Endothelial cell of umbilical vein (primary cell): Measurements from ENCODE around the gene TFAP2B. TPM values are rescaled to one million over a fixed set of nuclear protein-coding genes. Genes with fewer than 3 reads are reported as not detected.

Experiments
- BruUV-seq: library from RNA; stranded (reverse); fragments of 400-500 nt; replicated peaks from 2 replicates; lab custom pipeline; 2021; lab: Mats Ljungman, UMichigan
- CTCF ChIA-PET: fragments of 300-600, 350-600 bp; sonication (Branson Sonifier 250); formaldehyde crosslinking; loops from one replicate; lab custom pipeline; 2021; ENCODE audit warnings: antibody characterized with exemption, inconsistent platforms; lab: Charles Lee
- POLR2A ChIA-PET: fragments of 300-600, 350-600 bp; sonication (Branson Sonifier 250); formaldehyde crosslinking; loops from one replicate; lab custom pipeline; 2021; ENCODE audit warnings: antibody characterized with exemption, inconsistent platforms; lab: Charles Lee
- DNase-seq: peaks from one replicate; pipeline ENCODE4 v3.0.0-alpha.2; 2011; ENCODE audit warnings: low read depth, low spot score
- FAIRE-seq: peaks from 2 replicates; lab custom pipeline; 2011; peaks lifted over from hg19 to GRCh38; lab: Jason Lieb, UNC
- H2AFZ ChIP-seq: 2 replicates; pipeline ENCODE4 v1.6.0; 2012; ENCODE audit warnings: low read depth, low read length, control low read depth, inconsistent platforms
- H3K27ac ChIP-seq: 2 replicates; pipeline ENCODE4 v1.5.1; 2011; ENCODE audit warnings: low read depth, mild to moderate bottlenecking, control low read depth, low read length, moderate library complexity; ENCODE audit not compliant: insufficient read depth
- H3K27me3 ChIP-seq, 2 experiments: 2 replicates each; pipeline versions ENCODE4 v1.6.0 to v1.6.1; 2011; ENCODE audit warnings: low read length in 2 of 2, mixed read lengths in 1 of 2; ENCODE audit not compliant: control insufficient read depth in 2 of 2, insufficient read depth in 2 of 2
- H3K36me3 ChIP-seq, 2 experiments: 2 replicates in 1 of 2; 3 replicates in 1 of 2; pipeline ENCODE4 v1.5.1; 2011; ENCODE audit warnings: low read length in 2 of 2, mild to moderate bottlenecking in 1 of 2, moderate library complexity in 1 of 2; ENCODE audit not compliant: control insufficient read depth in 2 of 2, insufficient read depth in 2 of 2; ENCODE audit errors: extremely low read depth in 1 of 2
- H3K4me1 ChIP-seq: 3 replicates; pipeline ENCODE4 v1.5.1; 2011; ENCODE audit warnings: mild to moderate bottlenecking, low read length; ENCODE audit not compliant: control insufficient read depth, insufficient read depth; ENCODE audit errors: extremely low read depth
- H3K4me2 ChIP-seq: 2 replicates; pipeline ENCODE4 v1.6.1; 2011; ENCODE audit warnings: low read length, control low read depth, mixed read lengths; ENCODE audit not compliant: insufficient read depth
- H3K4me3 ChIP-seq, 3 experiments: fragments of 200-600 bp in 1 of 3; sonication (generic), shearing (Covaris generic) in 1 of 3; replicated peaks in 1 of 3; 2 replicates each; pipeline ENCODE4 v1.5.1; 2011 to 2016; ENCODE audit warnings: control low read depth in 3 of 3, low read length in 3 of 3, mild to moderate bottlenecking in 2 of 3, inconsistent platforms in 1 of 3, low read depth in 1 of 3, moderate library complexity in 1 of 3; ENCODE audit not compliant: insufficient read depth in 1 of 3
- H3K79me2 ChIP-seq: 2 replicates; pipeline ENCODE4 v1.6.0; 2012; ENCODE audit warnings: low read length, inconsistent platforms; ENCODE audit not compliant: control insufficient read depth, insufficient read depth
- H3K9ac ChIP-seq: replicated peaks from 2 replicates; pipeline ENCODE3; 2011; ENCODE audit warnings: low read length, control low read depth; ENCODE audit not compliant: insufficient read depth; ENCODE audit errors: extremely low read depth
- H3K9me1 ChIP-seq: replicated peaks from 3 replicates; pipeline ENCODE4 v1.6.0; 2011; ENCODE audit warnings: mild to moderate bottlenecking, low read length; ENCODE audit not compliant: control insufficient read depth, insufficient read depth; ENCODE audit errors: extremely low read depth
- H3K9me3 ChIP-seq: replicated peaks from 2 replicates; pipeline ENCODE4 v1.5.1; 2012; ENCODE audit warnings: low read length, inconsistent platforms; ENCODE audit not compliant: control insufficient read depth, insufficient read depth
- H4K20me1 ChIP-seq: replicated peaks from 2 replicates; pipeline ENCODE3; 2011; ENCODE audit warnings: mild to moderate bottlenecking, low read length; ENCODE audit not compliant: control insufficient read depth, insufficient read depth; ENCODE audit errors: extremely low read depth
- EZH2 ChIP-seq: IDR thresholded peaks from 2 replicates; pipeline ENCODE4 v1.6.1; 2012; ENCODE audit warnings: borderline replicate concordance, low read depth, mild to moderate bottlenecking, moderate library complexity, low read length, inconsistent platforms; ENCODE audit not compliant: severe bottlenecking
- FOS ChIP-seq: IDR thresholded peaks from 2 replicates; pipeline ENCODE4 v1.6.1; 2011; ENCODE audit warnings: mild to moderate bottlenecking, low read length, moderate library complexity, borderline replicate concordance; ENCODE audit not compliant: insufficient read depth
- GATA2 ChIP-seq: IDR thresholded peaks from 2 replicates; pipeline ENCODE4 v1.7.0; 2011; ENCODE audit warnings: low read depth, mild to moderate bottlenecking, moderate library complexity, mixed read lengths, low read length; ENCODE audit not compliant: insufficient read length, insufficient read depth
- JUN ChIP-seq: IDR thresholded peaks from 2 replicates; pipeline ENCODE4 v1.6.1; 2011; ENCODE audit warnings: borderline replicate concordance, low read depth; ENCODE audit not compliant: insufficient read length, insufficient read depth
- MYC ChIP-seq: IDR thresholded peaks from one replicate; pipeline ENCODE4 v1.6.1; 2011; ENCODE audit warnings: mild to moderate bottlenecking, low read depth, low read length
- POLR2A ChIP-seq: IDR thresholded peaks from 2 replicates; pipeline ENCODE4 v1.6.1; 2012; ENCODE audit warnings: low read depth, mild to moderate bottlenecking, control low read depth, low read length
- POLR2AphosphoS5 ChIP-seq: IDR thresholded peaks from 2 replicates; pipeline ENCODE4 v1.6.1; 2012; ENCODE audit warnings: low read depth, mild to moderate bottlenecking, control low read depth, low read length, moderate library complexity; ENCODE audit not compliant: insufficient read depth
- dilution Hi-C: fragments of 300-500 bp; cut with MboI; formaldehyde crosslinking; loops from one replicate; pipeline ENCODE4 v1.15.0; 2019; ENCODE audit warnings: low sequenced_read_pairs; ENCODE audit not compliant: extremely low pct_ligation_motif_present
- intact Hi-C: fragments of 100-400 bp; cut with micrococcal nuclease; formaldehyde crosslinking; loops from one replicate; pipeline ENCODE4 v1.10.0; 2022
- polyA plus RNA-seq, 4 experiments: library from polyadenylated mRNA; depleted of rRNA in 3 of 4; stranded (reverse) in 3 of 4; unstranded in 1 of 4; fragments of >200 nt; gene quantifications; 2 replicates each; pipeline versions ENCODE4 v1.2.1 to v1.2.3, GENCODE V29; 2011 to 2012; ENCODE audit warnings: missing spikeins in 1 of 4
- total RNA-seq: library from RNA; stranded (reverse); gene quantifications from 2 replicates; pipeline ENCODE4 v1.2.3, GENCODE V29; 2021
- TF ChIP-seq, protein P1 (sequence below), 2 donors: IDR thresholded peaks; 1 replicate in 1 of 2; 2 replicates in 1 of 2; pipeline ENCODE4 v1.5.1; 2011; ENCODE audit warnings: low read length in 2 of 2, mild to moderate bottlenecking in 2 of 2, moderate library complexity in 2 of 2, control low read depth in 1 of 2, inconsistent platforms in 1 of 2, low read depth in 1 of 2; ENCODE audit not compliant: insufficient read depth in 1 of 2; ENCODE audit errors: extremely low read depth in 1 of 2
- TF ChIP-seq, protein P2 (sequence below): IDR thresholded peaks from 2 replicates; pipeline ENCODE4 v1.6.1; 2011; ENCODE audit not compliant: insufficient read depth, insufficient read length

TFAP2B gene
- total and polyA plus RNA-seq, 2 donors (not counting 3 experiments of a cell fraction or from before 2014, with no cell fraction given), result not detected

DNA sequence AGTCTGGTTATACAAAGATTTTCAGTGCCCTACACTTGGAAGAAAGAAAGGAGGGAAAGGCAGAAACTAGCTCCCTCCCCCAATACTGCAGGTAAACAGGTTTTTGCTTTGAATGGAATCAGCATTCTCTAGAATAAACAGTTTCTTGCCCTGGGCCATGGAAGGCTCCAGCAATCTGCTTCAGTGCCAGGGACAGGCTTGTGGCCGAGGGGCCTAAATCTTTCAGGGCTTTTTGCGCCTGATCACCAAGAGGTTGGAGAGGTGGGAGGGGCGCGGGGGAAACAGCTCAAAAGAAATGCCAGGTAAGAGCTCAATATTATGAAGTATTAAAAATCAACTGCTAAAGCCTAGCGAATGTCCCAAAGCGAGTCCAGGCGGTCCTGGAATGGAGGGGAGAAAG lies 23.8 kb downstream of the TFAP2B start:
- peaks cover 43 to 88% of the 10 kb centered on the region in 2 experiments for H3K27me3 ChIP-seq
- H3K9ac ChIP-seq, result no peak overlapping the region
- no peaks in the 10 kb centered on the region for H3K79me2 ChIP-seq
- DNase-seq, result no peak
- intact Hi-C loops (no loop called here), dilution Hi-C loops (no loop called here)
- H2AFZ ChIP-seq, result no peak overlapping the region
- H4K20me1 ChIP-seq, result no peaks in the 10 kb centered on the region
- no peaks in the 10 kb centered on the region for H3K4me1 ChIP-seq
- TF ChIP-seq GATA2, result no peak
- TF ChIP-seq FOS, result no peak
- TF ChIP-seq POLR2AphosphoS5, result no peak
- no peak for TF ChIP-seq EZH2
- TF ChIP-seq MYC, result no peak
- no peak for TF ChIP-seq JUN
- TF ChIP-seq POLR2A, result no peak
- TF ChIP-seq, protein P1, sequence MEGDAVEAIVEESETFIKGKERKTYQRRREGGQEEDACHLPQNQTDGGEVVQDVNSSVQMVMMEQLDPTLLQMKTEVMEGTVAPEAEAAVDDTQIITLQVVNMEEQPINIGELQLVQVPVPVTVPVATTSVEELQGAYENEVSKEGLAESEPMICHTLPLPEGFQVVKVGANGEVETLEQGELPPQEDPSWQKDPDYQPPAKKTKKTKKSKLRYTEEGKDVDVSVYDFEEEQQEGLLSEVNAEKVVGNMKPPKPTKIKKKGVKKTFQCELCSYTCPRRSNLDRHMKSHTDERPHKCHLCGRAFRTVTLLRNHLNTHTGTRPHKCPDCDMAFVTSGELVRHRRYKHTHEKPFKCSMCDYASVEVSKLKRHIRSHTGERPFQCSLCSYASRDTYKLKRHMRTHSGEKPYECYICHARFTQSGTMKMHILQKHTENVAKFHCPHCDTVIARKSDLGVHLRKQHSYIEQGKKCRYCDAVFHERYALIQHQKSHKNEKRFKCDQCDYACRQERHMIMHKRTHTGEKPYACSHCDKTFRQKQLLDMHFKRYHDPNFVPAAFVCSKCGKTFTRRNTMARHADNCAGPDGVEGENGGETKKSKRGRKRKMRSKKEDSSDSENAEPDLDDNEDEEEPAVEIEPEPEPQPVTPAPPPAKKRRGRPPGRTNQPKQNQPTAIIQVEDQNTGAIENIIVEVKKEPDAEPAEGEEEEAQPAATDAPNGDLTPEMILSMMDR (IDR thresholded peaks at IDR 0.05; ENCODE audit: extremely low read depth in 1 of 2, insufficient read depth in 1 of 2, low read depth in 1 of 2, low read length in 2 of 2), result no peak
- TF ChIP-seq, protein P2, sequence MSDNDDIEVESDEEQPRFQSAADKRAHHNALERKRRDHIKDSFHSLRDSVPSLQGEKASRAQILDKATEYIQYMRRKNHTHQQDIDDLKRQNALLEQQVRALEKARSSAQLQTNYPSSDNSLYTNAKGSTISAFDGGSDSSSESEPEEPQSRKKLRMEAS, result no peak
- ChIA-PET POLR2A (no interaction called here), CTCF (interaction anchor here (0.7 kb wide), 1 partner anchor 8 kb away, joined by 3 read pairs; no protein-coding TSS in a partner anchor)
- no peak for FAIRE-seq
- H3K9me1 ChIP-seq, result no peaks in the 10 kb centered on the region
- no peak overlapping the region for H3K4me3 ChIP-seq
- no peak overlapping the region for H3K27ac ChIP-seq
- no TSS peak for BruUV-seq
- no peaks in the 10 kb centered on the region for H3K36me3 ChIP-seq
- H3K9me3 ChIP-seq, result no peaks in the 10 kb centered on the region
- H3K4me2 ChIP-seq, result no peak overlapping the region
